RCC 7860 (cell line): ENCODE data around the gene PPP2R5B.

Experiments
- DNase-seq: peaks from one replicate; pipeline ENCODE4 v3.0.0-alpha.2; 2015; ENCODE audit warnings: low spot score
- FAIRE-seq: peaks from 2 replicates; lab custom pipeline; 2012; peaks lifted over from hg19 to GRCh38; lab: Jason Lieb, UNC

Gene PPP2R5B

GRCh38 chr11:64923944-64924909 is at the start of gene PPP2R5B:
TSS of gene PPP2R5B (plus strand) at chr11:64924689. CDS start at chr11:64925735, 1,046 bp downstream.
- peak; percentile 67 for FAIRE-seq
- DNase-seq: peak; percentile 82

GRCh38 chr11:64875369-64876228 is 48.9 kb upstream of the PPP2R5B start:
- FAIRE-seq (no peak), DNase-seq (no peak)

- DNase-seq (no peak), FAIRE-seq (no peak)
These were observed 48.2 kb upstream of the PPP2R5B start for GRCh38 chr11:64876229-64876750.

- FAIRE-seq (no peak), DNase-seq (peak; percentile 44)
These were observed 47.6 kb upstream of the PPP2R5B start for GRCh38 chr11:64876835-64877341.

GRCh38 chr11:64877390-64878222 is 46.9 kb upstream of the PPP2R5B start:
- DNase-seq (no peak), FAIRE-seq (no peak)

- no peak for FAIRE-seq
- no peak for DNase-seq
These were observed 46.3 kb upstream of the PPP2R5B start for GRCh38 chr11:64878223-64878493.

GRCh38 chr11:64878494-64879243 is 45.8 kb upstream of the PPP2R5B start, which contains the start of gene EHD1:
TSS of gene EHD1 (minus strand) at chr11:64878621. CDS start at chr11:64878464, 157 bp downstream.
- DNase-seq (peak; percentile 92), FAIRE-seq (no peak)

GRCh38 chr11:64879244-64879900 is 45.1 kb upstream of the PPP2R5B start:
- DNase-seq (no peak), FAIRE-seq (no peak)

- no peak for DNase-seq
- FAIRE-seq: no peak
These were observed 44.1 kb upstream of the PPP2R5B start for GRCh38 chr11:64880240-64881001.

GRCh38 chr11:64881476-64881875 is 43.0 kb upstream of the PPP2R5B start:
- FAIRE-seq: no peak
- no peak for DNase-seq

- FAIRE-seq (no peak), DNase-seq (no peak)
These were observed 42.2 kb upstream of the PPP2R5B start for GRCh38 chr11:64882243-64882642.

GRCh38 chr11:64883575-64883974 is 40.9 kb upstream of the PPP2R5B start:
- DNase-seq: no peak

GRCh38 chr11:64884019-64884418 is 40.5 kb upstream of the PPP2R5B start:
- FAIRE-seq (no peak), DNase-seq (no peak)

More at GRCh38 chr11:64883575-64883974, 40.9 kb upstream of the PPP2R5B start:
- no peak for FAIRE-seq

- FAIRE-seq (no peak), DNase-seq (peak; percentile 39)
These were observed 38.9 kb upstream of the PPP2R5B start for GRCh38 chr11:64885367-64886286.

GRCh38 chr11:64887234-64887756 is 37.2 kb upstream of the PPP2R5B start:
- DNase-seq (no peak), FAIRE-seq (no peak)

GRCh38 chr11:64887757-64888405 is 36.6 kb upstream of the PPP2R5B start:
- peak; percentile 44 for DNase-seq

GRCh38 chr11:64888406-64888728 is 36.1 kb upstream of the PPP2R5B start:
- DNase-seq (no peak), FAIRE-seq (no peak)

More at GRCh38 chr11:64887757-64888405, 36.6 kb upstream of the PPP2R5B start:
- FAIRE-seq: no peak
